ENCODE results near the gene GOPC.
A peak's percentile ranks its signal among the peaks of the same experiment; 100 is the strongest.

GOPC gene

GRCh38 chr6:117550078-117550600 lies 52.2 kb downstream of the GOPC start:
- DNase-seq (ENCODE audit: extremely low read depth in 1 of 2, low read depth in 1 of 2) = no peak

DNA sequence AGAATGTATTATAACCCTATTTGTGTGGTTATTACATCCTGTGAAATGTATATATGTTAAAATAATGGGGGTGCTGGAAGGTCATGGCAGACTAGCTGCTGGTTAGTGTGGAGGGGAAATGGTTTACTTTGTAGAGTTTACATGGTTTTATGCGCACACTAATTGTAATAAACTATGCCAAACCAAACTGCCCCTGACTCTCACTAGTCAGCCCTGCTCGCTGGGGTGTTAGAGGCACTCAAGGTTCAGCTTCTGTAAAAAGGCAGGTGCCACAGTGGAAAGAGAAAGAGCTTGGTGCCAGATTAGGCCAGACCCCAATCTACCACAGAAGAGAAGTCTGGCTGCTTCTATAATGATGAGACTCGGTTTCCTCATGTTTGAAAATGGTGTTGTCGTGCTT lies 52.7 kb downstream of the GOPC start:
- no peak for DNase-seq (ENCODE audit: extremely low read depth in 1 of 2, low read depth in 1 of 2)

- no peak for DNase-seq (ENCODE audit: extremely low read depth in 1 of 2, low read depth in 1 of 2)
These were observed 53.5 kb downstream of the GOPC start for GRCh38 chr6:117548797-117549301.

GRCh38 chr6:117547688-117548621 lies 54.4 kb downstream of the GOPC start:
- peak in 1 of 2 donors; percentile 27 for DNase-seq (ENCODE audit: extremely low read depth in 1 of 2, low read depth in 1 of 2)

DNA sequence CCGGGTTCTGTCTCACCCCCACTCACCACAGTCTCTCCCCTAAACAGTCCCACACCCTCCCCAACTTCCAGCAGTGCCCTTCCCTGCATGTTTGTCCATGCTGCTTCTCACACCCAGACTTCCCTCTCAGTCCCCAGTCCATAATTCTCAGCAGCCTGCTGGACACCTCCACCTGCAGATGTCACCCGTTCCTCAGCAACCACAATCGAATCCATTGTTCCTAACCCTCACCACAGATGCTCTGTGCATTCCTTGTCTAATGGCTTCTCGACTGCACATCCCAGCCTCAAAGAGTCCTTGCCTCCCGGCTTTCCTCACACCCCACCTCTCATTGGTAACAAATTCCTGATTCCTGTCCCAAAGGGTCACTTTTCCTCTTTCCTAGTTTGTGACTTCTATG lies 55.6 kb downstream of the GOPC start:
- no peak for DNase-seq (ENCODE audit: extremely low read depth in 1 of 2, low read depth in 1 of 2)

DNA sequence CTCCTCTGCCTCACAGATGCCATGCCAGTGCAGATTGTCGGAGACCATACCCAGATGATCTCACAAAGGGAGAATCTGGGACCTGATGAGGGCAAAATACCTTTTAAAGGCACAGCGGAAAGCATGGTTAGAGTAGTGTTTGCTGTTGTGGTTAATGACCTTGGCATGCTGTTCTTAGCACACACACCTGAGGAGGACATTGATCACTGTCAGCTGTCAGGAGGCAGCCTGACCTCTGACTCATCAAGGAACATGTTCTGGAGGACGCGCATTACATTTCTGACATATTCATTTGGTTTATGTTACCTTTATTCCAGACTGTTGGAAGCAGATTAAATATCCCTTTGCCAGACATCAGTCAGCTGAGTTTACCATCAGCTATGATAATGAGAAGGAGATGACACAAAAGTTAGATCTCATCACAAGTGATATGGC lies 57.1 kb downstream of the GOPC start:
- DNase-seq (ENCODE audit: extremely low read depth in 1 of 2, low read depth in 1 of 2) = no peak

DNA sequence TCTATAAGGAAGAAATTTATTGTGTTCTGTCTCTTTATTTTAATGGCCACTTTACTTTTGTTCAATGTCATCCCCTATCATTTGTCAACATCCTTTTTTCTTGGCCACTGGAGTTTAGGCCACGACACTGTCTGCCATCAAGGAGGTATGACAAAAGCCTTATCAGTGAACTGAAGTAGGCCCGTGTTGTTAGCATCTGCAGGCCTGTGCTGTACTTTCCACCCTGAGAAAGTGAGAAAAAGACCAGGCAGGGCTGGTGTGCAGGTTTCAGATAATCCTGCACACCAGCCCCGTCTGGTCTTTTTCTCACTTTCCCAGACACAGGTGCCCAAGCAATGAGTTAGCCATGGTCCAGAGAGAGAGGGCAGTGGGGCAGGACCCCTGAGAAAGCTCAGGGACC lies 57.6 kb downstream of the GOPC start:
- DNase-seq (ENCODE audit: extremely low read depth in 1 of 2, low read depth in 1 of 2) = no peak

DNA sequence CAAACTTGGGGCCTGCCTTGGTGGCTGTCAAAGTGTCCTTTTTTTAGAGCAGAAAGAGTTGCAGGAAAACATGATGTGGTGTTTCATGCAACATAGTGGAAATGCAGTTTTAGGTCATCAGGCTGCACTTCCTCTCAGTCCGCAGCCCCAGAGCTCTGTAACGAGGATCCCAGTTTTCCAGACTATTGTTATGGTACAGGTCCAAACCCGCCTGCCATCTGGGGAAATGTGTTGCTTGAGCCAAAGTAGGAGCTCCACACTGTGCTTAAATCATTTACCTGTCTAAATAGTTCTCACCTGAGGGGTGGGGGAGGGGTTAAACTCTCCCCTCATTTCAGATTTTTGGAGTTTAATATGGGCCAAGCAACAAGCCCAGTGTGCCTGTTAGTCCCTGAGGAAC lies 59.8 kb downstream of the GOPC start:
- no peak for DNase-seq (ENCODE audit: extremely low read depth in 1 of 2, low read depth in 1 of 2)

DNA sequence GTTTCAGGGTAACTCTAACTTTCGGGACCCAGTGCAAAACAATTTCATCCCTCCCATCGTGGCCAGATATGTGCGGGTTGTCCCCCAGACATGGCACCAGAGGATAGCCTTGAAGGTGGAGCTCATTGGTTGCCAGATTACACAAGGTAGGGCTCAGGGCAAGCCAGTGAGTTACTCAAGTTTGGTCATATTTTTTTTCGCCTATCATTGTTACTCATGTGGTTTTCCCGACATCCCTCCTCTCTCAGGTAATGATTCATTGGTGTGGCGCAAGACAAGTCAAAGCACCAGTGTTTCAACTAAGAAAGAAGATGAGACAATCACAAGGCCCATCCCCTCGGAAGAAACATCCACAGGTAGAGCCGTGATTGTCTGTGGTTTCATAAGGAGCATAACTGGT lies 61.6 kb downstream of the GOPC start:
- DNase-seq (ENCODE audit: extremely low read depth in 1 of 2, low read depth in 1 of 2) = no peak

DNA sequence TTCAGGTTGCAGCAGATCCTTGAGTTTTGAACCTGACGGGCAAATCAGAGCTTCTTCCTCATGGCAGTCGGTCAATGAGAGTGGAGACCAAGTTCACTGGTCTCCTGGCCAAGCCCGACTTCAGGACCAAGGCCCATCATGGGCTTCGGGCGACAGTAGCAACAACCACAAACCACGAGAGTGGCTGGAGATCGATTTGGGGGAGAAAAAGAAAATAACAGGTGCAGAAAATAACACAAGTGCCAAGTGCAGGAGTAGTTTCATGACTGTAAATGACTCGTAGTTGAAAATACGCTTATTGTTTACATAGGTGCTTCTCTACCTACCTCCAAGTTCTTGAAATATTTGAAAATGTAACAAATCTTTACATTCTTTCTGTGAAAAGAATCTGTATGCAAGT lies 63.7 kb downstream of the GOPC start:
- no peak for DNase-seq (ENCODE audit: extremely low read depth in 1 of 2, low read depth in 1 of 2)

DNA sequence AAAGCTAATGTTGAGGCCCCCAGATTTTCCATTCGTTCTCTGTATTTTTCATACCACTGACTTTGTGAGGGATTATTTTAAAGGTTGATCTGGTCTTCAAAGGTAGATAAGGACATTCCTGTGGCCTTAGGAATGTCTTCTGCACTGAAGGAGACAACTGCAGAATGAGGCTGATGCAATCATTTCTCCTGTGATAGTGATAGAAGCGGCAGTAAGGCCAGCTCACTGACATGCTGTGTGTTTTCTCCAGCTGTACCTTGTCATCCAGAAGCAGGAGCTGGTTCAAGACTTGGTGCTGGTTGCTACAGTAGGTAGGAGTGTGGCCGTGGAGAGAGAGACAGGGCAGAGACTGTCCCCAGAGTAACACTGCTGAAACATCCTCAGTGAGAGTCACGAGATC lies 66.0 kb downstream of the GOPC start:
- no peak for DNase-seq (ENCODE audit: extremely low read depth in 1 of 2, low read depth in 1 of 2)

DNA sequence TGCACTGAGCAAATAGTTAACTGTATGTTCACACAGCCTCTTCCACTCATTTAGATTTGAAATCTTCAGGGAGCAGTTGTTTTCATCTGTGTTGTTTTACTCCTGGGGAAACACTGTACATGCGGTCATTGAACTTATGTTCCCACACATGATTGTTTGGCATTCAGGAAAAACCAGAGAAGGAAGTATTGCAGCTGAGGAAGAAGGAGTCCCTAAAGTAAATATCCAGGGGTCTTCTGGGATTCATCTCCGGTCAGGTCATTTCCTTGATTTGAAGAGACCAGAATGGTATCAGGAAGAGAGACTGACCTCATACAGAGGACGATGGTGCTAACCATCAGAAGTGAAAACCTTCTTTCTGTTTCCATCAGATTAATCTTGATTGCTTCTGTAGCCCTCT lies 67.3 kb downstream of the GOPC start:
- no peak for DNase-seq (ENCODE audit: extremely low read depth in 1 of 2, low read depth in 1 of 2)

DNA sequence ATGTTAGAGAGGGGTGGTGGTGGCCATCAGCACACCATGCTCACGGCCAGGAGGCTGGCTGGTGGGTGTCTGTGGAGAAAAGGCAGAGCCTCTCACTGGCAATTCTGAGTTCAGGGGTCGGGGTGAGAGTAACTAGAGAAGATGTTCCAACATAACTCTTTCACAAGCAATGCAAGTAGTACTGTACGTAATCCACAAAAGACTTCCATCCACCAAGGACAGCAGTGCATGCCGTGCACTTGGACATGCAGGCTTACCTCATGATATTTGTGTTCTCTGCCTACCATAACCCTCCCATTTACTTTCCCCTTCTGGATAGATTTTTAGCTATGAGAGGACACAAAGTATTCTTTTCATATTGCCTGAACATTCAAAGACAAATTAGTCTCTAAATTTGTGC lies 68.5 kb downstream of the GOPC start:
- no peak for DNase-seq (ENCODE audit: extremely low read depth in 1 of 2, low read depth in 1 of 2)

- DNase-seq (ENCODE audit: extremely low read depth in 1 of 2, low read depth in 1 of 2) = no peak
These were observed 70.2 kb downstream of the GOPC start for GRCh38 chr6:117531809-117532725.

DNA sequence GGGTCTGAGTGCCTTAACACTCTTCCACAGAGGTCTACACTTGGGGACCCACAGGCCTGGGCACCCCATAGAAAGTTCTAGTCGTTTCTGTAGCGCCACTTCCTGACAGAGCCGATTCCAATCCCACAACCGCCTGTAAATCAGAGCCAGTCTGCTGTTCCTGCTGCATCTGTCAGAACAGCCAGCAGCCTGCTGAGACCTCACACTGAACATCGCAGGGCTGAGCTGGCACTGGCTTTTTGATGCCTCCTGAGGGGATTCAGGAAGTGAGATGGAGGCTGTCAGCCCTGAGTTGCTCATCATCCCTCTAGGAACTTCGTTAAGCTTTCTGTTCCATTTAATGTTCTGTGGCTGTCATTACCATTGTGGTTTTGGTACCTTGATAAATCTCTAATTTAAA lies 71.0 kb downstream of the GOPC start:
- no peak for DNase-seq (ENCODE audit: extremely low read depth in 1 of 2, low read depth in 1 of 2)

DNA sequence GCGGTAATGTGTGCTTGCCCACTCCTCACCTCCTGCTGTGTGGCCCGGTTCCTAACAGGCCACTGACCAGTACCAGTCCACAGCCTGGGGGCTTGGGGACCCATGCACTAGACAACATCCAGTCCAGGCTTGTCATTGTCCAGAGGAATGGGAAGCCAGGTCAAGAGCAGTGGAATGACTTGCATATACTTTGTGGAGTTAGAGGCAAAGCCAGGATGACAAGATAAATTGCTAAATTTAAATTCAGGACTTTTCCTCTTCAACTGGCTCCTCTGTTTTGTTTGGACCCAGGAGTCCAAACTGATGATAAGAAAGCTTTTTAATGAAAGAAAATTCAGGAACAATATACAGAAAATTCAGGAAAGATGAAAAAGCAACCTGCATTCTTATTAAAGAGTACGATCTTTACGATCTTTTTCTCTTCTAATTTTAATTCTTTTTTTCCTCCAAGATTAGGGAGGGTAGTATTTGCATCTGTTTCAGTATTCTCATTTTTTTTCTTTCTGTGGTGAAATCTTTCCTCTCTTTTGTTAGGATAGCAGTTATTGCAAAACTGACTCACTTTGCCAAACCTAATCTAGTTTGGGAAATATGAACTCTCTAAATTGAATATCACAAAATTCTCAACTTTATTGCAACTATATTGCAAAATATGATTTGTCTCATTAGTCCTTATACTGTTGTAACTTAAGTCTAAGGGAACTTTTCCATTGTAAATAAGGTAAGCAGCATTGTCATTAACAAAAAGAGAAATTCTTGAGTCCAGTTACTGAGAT lies 71.7 kb downstream of the GOPC start:
- no peak for DNase-seq (ENCODE audit: extremely low read depth in 1 of 2, low read depth in 1 of 2)

GRCh38 chr6:117525607-117526006 lies 76.7 kb downstream of the GOPC start:
- no peak for DNase-seq (ENCODE audit: extremely low read depth in 1 of 2, low read depth in 1 of 2)

DNA sequence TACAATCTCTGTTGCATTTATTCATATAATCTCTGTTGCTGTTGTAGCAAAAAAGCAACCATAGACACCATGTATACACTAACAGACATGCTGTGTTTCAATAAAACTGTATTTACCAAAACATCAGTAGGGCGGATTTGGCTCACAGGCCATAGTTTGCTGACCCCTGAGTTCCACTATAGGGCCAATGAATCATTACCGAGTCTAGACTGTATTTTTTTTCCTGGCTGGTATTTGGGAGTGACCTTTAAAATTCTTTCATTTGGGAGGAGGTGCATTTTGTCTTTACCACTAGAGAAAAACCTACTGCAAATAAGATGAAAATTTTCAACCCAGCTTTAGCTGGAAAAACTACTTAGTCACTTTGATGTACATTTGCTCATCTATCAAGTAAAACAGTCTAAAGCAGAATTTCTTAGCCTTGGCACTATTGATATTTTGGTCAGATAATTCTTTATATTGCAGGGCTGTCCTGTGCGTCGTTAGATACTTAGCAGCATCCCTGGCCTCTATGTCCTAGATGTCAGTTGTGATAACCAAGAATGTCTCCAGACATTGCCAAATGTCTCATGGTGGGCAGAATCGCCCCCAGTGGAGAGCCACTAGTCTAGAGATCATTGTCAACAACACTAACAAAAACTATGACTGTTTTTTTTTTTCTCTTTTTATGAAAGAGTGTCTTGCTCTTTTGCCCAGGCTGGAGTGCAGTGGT lies 80.4 kb downstream of the GOPC start:
- no peak for DNase-seq (ENCODE audit: extremely low read depth in 1 of 2, low read depth in 1 of 2)

- DNase-seq (ENCODE audit: extremely low read depth in 1 of 2, low read depth in 1 of 2) = no peak
These were observed 81.5 kb downstream of the GOPC start for GRCh38 chr6:117520603-117521395.

All from activated CD8-positive, alpha-beta memory T cell treated with anti-CD3 and anti-CD28 coated beads for 1 hour (primary cell).